Measurements from ENCODE around the gene CYP4F8. TPM values are rescaled to one million over a fixed set of nuclear protein-coding genes. Genes with fewer than 3 reads are reported as not detected.

CYP4F8 gene
- total RNA-seq, 1 donor from 2014 or later = not detected

DNA sequence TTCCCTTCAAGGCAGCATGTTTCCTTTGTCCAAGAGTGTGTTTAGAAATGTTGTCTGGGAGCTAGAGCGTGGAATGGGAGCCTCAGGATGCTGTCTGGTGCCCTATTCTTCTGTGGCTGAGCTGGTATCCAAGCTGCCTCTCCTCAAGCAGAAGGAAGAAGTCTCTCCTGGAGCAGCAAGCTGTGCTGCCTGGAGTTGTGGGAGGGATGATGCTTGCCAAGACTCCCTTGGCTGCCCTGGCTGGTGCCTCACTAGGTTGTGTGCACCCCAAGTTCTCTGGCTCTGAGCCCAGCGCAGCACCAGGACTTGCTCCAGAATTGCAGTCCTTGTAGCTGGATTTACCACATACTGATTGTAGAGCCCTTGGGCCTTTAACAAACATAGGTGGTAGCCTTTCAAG is 21.0 kb downstream of the CYP4F8 start:
- Mint-ChIP-seq H3K9me3 (peaks cover 52% of the 10 kb centered on the region), H3K27ac (no peak overlapping the region), H3K36me3 (no peaks in the 10 kb centered on the region), H3K4me1 (no peaks in the 10 kb centered on the region), H3K4me3 (no peak overlapping the region), H3K27me3 (ENCODE audit: low read depth) (no peaks in the 10 kb centered on the region)
- TF ChIP-seq CTCF (IDR thresholded peaks at IDR 0.05; ENCODE audit: unreplicated experiment) = no peak
- no peak for DNase-seq (ENCODE audit: low spot score in 2 of 2, unreplicated experiment in 2 of 2)

- H3K4me1 Mint-ChIP-seq = no peaks in the 10 kb centered on the region
- H3K27me3 Mint-ChIP-seq (ENCODE audit: low read depth) = no peaks in the 10 kb centered on the region
- no peak for DNase-seq (ENCODE audit: low spot score in 2 of 2, unreplicated experiment in 2 of 2)
- H3K36me3 Mint-ChIP-seq = no peaks in the 10 kb centered on the region
- H3K4me3 Mint-ChIP-seq = no peak overlapping the region
- no peak overlapping the region for H3K27ac Mint-ChIP-seq
- peaks cover 60% of the 10 kb centered on the region for H3K9me3 Mint-ChIP-seq
- no peak for TF ChIP-seq CTCF (IDR thresholded peaks at IDR 0.05; ENCODE audit: unreplicated experiment)
Observed at GRCh38 chr19:15639596-15639995, 24.6 kb downstream of the CYP4F8 start.

GRCh38 chr19:15640294-15640903 is 25.4 kb downstream of the CYP4F8 start, which contains the start of gene CYP4F3:
Gene CYP4F3, plus strand, starts transcription at chr19:15640897. Its CDS starts 519 bp downstream, at chr19:15641416.
- H3K9me3 Mint-ChIP-seq = peaks cover 60% of the 10 kb centered on the region
- H3K36me3 Mint-ChIP-seq = no peaks in the 10 kb centered on the region

GRCh38 chr19:15640904-15641597 is 26.0 kb downstream of the CYP4F8 start:
- no peak for DNase-seq (ENCODE audit: low spot score in 2 of 2, unreplicated experiment in 2 of 2)
- H3K36me3 Mint-ChIP-seq = no peaks in the 10 kb centered on the region

More at GRCh38 chr19:15640294-15640903, 25.4 kb downstream of the CYP4F8 start, which contains the start of gene CYP4F3:
- DNase-seq (ENCODE audit: low spot score in 2 of 2, unreplicated experiment in 2 of 2) = no peak
- H3K4me1 Mint-ChIP-seq = no peaks in the 10 kb centered on the region
- H3K27ac Mint-ChIP-seq = no peak within 1 kb of the TSS
- H3K4me3 Mint-ChIP-seq = no peak within 1 kb of the TSS
- TF ChIP-seq CTCF (IDR thresholded peaks at IDR 0.05; ENCODE audit: unreplicated experiment) = no peak
- no peaks in the 10 kb centered on the region for H3K27me3 Mint-ChIP-seq (ENCODE audit: low read depth)

GRCh38 chr19:15641901-15642491 is 27.0 kb downstream of the CYP4F8 start:
- H3K9me3 Mint-ChIP-seq = peaks cover 70% of the 10 kb centered on the region
- H3K36me3 Mint-ChIP-seq = peaks cover 2% of the 10 kb centered on the region
- no peak overlapping the region for H3K4me3 Mint-ChIP-seq
- no peaks in the 10 kb centered on the region for H3K27me3 Mint-ChIP-seq (ENCODE audit: low read depth)
- no peak for DNase-seq (ENCODE audit: low spot score in 2 of 2, unreplicated experiment in 2 of 2)
- H3K27ac Mint-ChIP-seq = no peak overlapping the region
- no peak for TF ChIP-seq CTCF (IDR thresholded peaks at IDR 0.05; ENCODE audit: unreplicated experiment)
- no peaks in the 10 kb centered on the region for H3K4me1 Mint-ChIP-seq

More at GRCh38 chr19:15640904-15641597, 26.0 kb downstream of the CYP4F8 start:
- Mint-ChIP-seq H3K27ac (no peak overlapping the region), H3K9me3 (peaks cover 65% of the 10 kb centered on the region), H3K4me1 (no peaks in the 10 kb centered on the region), H3K4me3 (no peak overlapping the region), H3K27me3 (ENCODE audit: low read depth) (no peaks in the 10 kb centered on the region)
- TF ChIP-seq CTCF (IDR thresholded peaks at IDR 0.05; ENCODE audit: unreplicated experiment) = no peak
